Heart right ventricle (tissue), 16 donors: Measurements from ENCODE around the gene MDM2. TPM values are rescaled to one million over a fixed set of nuclear protein-coding genes. Genes with fewer than 3 reads are reported as not detected.

ENCODE experiments used
- ATAC-seq, 8 donors: fragments of 200-7000 bp; cut with Tn5 transposase; one replicate each; pipeline ENCODE4 v1.9.1; 2020; ENCODE audit warnings: mild to moderate bottlenecking in 8 of 8, moderate library complexity in 8 of 8, moderate number of reproducible peaks in 1 of 8
- DNase-seq, 2 donors: peaks; one replicate each; pipeline ENCODE4 v3.0.0-alpha.2; 2020
- H3K27ac ChIP-seq, 10 donors: fragments of 200-600 bp; sonication (generic) in 2 of 10; one replicate each; pipeline versions ENCODE4 v1.5.0 to v1.8.0; 2020 to 2022; ENCODE audit warnings: mild to moderate bottlenecking in 3 of 10
- H3K27me3 ChIP-seq, 7 donors: fragments of 200-600 bp; one replicate each; pipeline ENCODE4 v1.8.0; 2021 to 2022; ENCODE audit warnings: mild to moderate bottlenecking in 2 of 7
- H3K36me3 ChIP-seq, 9 donors: fragments of 200-600 bp; sonication (generic) in 1 of 9; one replicate each; pipeline versions ENCODE4 v1.5.0 to v1.8.0; 2020 to 2022; ENCODE audit warnings: mild to moderate bottlenecking in 2 of 9
- H3K4me1 ChIP-seq, 9 donors: fragments of 200-600 bp; sonication (generic) in 1 of 9; one replicate each; pipeline versions ENCODE4 v1.5.0 to v1.8.0; 2020 to 2022; ENCODE audit warnings: mild to moderate bottlenecking in 4 of 9
- H3K4me3 ChIP-seq, 10 donors: fragments of 200-600 bp; sonication (generic) in 2 of 10; one replicate each; pipeline versions ENCODE4 v1.5.0 to v1.8.0; 2020 to 2022; ENCODE audit warnings: mild to moderate bottlenecking in 7 of 10, moderate library complexity in 2 of 10
- H3K9me3 ChIP-seq, 11 donors: fragments of 200-600 bp in 10 of 11; sonication (generic) in 2 of 11; one replicate each; pipeline versions ENCODE4 v1.5.0 to v1.8.0; 2013 to 2022; ENCODE audit warnings: mild to moderate bottlenecking in 2 of 11, control low read depth in 1 of 11, moderate library complexity in 1 of 11
- CTCF ChIP-seq, 9 donors: fragments of 200-600 bp; sonication (generic) in 2 of 9; IDR thresholded peaks; one replicate each; pipeline versions ENCODE4 v1.5.0 to v1.8.0; 2021 to 2022; ENCODE audit warnings: antibody characterized with exemption in 9 of 9, mild to moderate bottlenecking in 5 of 9, moderate library complexity in 1 of 9
- WGBS, 2 donors: extraction: QIAGEN DNeasy Blood & Tissue Kit; methylation state at CpG; one replicate each; pipeline ENCODE4 v1.1.7; 2013; ENCODE audit warnings: inconsistent platforms in 1 of 2; 5-methylcytosine and 5-hydroxymethylcytosine counted together
- intact Hi-C, 10 donors: fragments of 100-400 bp; cut with DNase I; formaldehyde crosslinking; loops; one replicate each; pipeline versions ENCODE4 v1.11.1 to v1.14.2; 2022
- polyA plus RNA-seq, 2 donors: library from polyadenylated mRNA; stranded (reverse); fragments of 200-250 nt; gene quantifications; one replicate each; pipeline ENCODE4 v1.2.3, GENCODE V29; 2013
- total RNA-seq, 10 donors: library from RNA; stranded (reverse); fragmentation: NEBNext Ultra II Directional in 3 of 10; extraction: Animal tissue kit (Norgen Biotek cat#: 25700) in 3 of 10; gene quantifications; one replicate each; pipeline versions ENCODE4 v1.2.1 to v1.2.4, GENCODE V29; 2021 to 2023
- donor health status: Arrhythmogenic right ventricular cardiomyopathy.
- donor health status: ischemic (EF 13 %, LVEDD 7.1; RV severe dilation, severe dysfunction).
- donor health status: healthy with polysubstance abuse.
- donor health status: DM: no; HTN: yes; CAD: no.
- donor health status: DM: no; HTN: no; CAD: no.
- donor health status: ischemic (EF 25% LVEDD 6.9; RV normal size, moderate dysfunction).
- donor health status: ischemic (EF 25% LVEDD 5.7; RV mildly dilated, moderate dysfunction).
- donor health status: healthy.
- donor health status: DM: yes; HTN: yes; CAD: no.
- donor health status: Ischemic cardiomyopathy.
- donor health status: ischemic (EF 35%, LVEDD 5.7; RV mildly dilated, moderate dysfunction).
- donor health status: nonischemic (EF 11% LVEDD 7.7; RV severe dilation, severe dysfunction).
- donor health status: DM: yes; HTN: yes; CAD: no.
- donor health status: PGD.
- donor health status: ischemic (EF 29% LVEDD 5.4; RV normal size, mild dysfunction).
- donor health status: nonischemic (EF 23%, LVEDD 6.1; RV moderate dilation, normal function).

The MDM2 gene
- total and polyA plus RNA-seq, 12 donors, result 15.9 to 95.5 (median 47.1) TPM

- H3K4me1 ChIP-seq, result no peaks in the 10 kb centered on the region
- H3K4me3 ChIP-seq, result no peak overlapping the region
- no peak for TF ChIP-seq CTCF (IDR thresholded peaks at IDR 0.05)
- no peak overlapping the region for H3K27ac ChIP-seq
- H3K36me3 ChIP-seq, result peaks cover 0 to 28% (median 0%) of the 10 kb centered on the region in 9 donors
- WGBS, 2 donors, result 56 to 63% methylated on average over 9 of the region's 9 CpGs
- no peaks in the 10 kb centered on the region for H3K27me3 ChIP-seq
- H3K9me3 ChIP-seq, result no peaks in the 10 kb centered on the region
- DNase-seq (no peak), ATAC-seq (no peak)
- intact Hi-C loops, result loop anchor here in 7 of 10 donors (2.0 to 10.0 kb wide), 5 partner anchors 199 to 207 kb away; no protein-coding TSS in a partner anchor
These were observed 57.6 kb downstream of the MDM2 start for GRCh38 chr12:68865399-68866164.

- no peak for TF ChIP-seq CTCF (IDR thresholded peaks at IDR 0.05)
- ATAC-seq (no peak), DNase-seq (no peak)
- 61 to 63% methylated on average over 6 of the region's 6 CpGs for WGBS, 2 donors
- Histone ChIP-seq H3K4me1 (no peaks in the 10 kb centered on the region), H3K9me3 (no peaks in the 10 kb centered on the region), H3K4me3 (no peak overlapping the region), H3K27me3 (no peaks in the 10 kb centered on the region), H3K36me3 (peaks cover 0 to 39% (median 0%) of the 10 kb centered on the region in 9 donors), H3K27ac (no peak overlapping the region)
- intact Hi-C loops, result loop anchor here in 4 of 10 donors (5.0 to 10.0 kb wide), 3 partner anchors 198 to 205 kb away; no protein-coding TSS in a partner anchor
These were observed 59.0 kb downstream of the MDM2 start for GRCh38 chr12:68866950-68867349.

- Histone ChIP-seq H3K36me3 (peaks cover 0 to 39% (median 0%) of the 10 kb centered on the region in 9 donors), H3K4me3 (no peak overlapping the region), H3K27ac (no peak overlapping the region), H3K27me3 (peaks cover 0 to 3% (median 0%) of the 10 kb centered on the region in 7 donors), H3K9me3 (no peaks in the 10 kb centered on the region), H3K4me1 (no peaks in the 10 kb centered on the region)
- DNase-seq, result no peak
- intact Hi-C loops, result loop anchor here in 4 of 10 donors (5.0 to 10.0 kb wide), 3 partner anchors 197 to 205 kb away; no protein-coding TSS in a partner anchor
- WGBS, 2 donors, result 83 to 84% methylated on average over 5 of the region's 5 CpGs
- no peak for ATAC-seq
- no peak for TF ChIP-seq CTCF (IDR thresholded peaks at IDR 0.05)
These were observed 59.6 kb downstream of the MDM2 start for GRCh38 chr12:68867606-68868005.

- Histone ChIP-seq H3K9me3 (no peaks in the 10 kb centered on the region), H3K36me3 (peaks cover 0 to 39% (median 0%) of the 10 kb centered on the region in 9 donors), H3K27me3 (peaks cover 0 to 3% (median 0%) of the 10 kb centered on the region in 7 donors), H3K27ac (no peak overlapping the region), H3K4me1 (no peaks in the 10 kb centered on the region), H3K4me3 (no peak overlapping the region)
- TF ChIP-seq CTCF (IDR thresholded peaks at IDR 0.05), result no peak
- ATAC-seq (no peak), DNase-seq (no peak)
- WGBS, 2 donors, result 72 to 78% methylated on average over 10 of the region's 10 CpGs
- intact Hi-C loops, result loop anchor here in 4 of 10 donors (5.0 to 10.0 kb wide), 3 partner anchors 197 to 204 kb away; no protein-coding TSS in a partner anchor
These were observed 60.2 kb downstream of the MDM2 start for GRCh38 chr12:68868043-68868790.
